ENCODE measurements around the gene CEPT1.

The CEPT1 gene

GRCh38 chr1:111147948-111148347 lies 7.9 kb downstream of the CEPT1 start:
- DNase-seq: no peak

GRCh38 chr1:111148376-111148881 lies 8.4 kb downstream of the CEPT1 start:
- no peak for DNase-seq

- DNase-seq: no peak
Measured at GRCh38 chr1:111151838-111152237, 11.8 kb downstream of the CEPT1 start.

GRCh38 chr1:111154021-111154999 lies 14.3 kb downstream of the CEPT1 start:
- DNase-seq: no peak

GRCh38 chr1:111157431-111157830 lies 17.4 kb downstream of the CEPT1 start:
- no peak for DNase-seq

- DNase-seq: no peak
Measured at GRCh38 chr1:111161843-111162487, 21.9 kb downstream of the CEPT1 start.

GRCh38 chr1:111162488-111162880 lies 22.5 kb downstream of the CEPT1 start:
- DNase-seq: no peak

GRCh38 chr1:111163363-111163762 lies 23.3 kb downstream of the CEPT1 start:
- no peak for DNase-seq

GRCh38 chr1:111164151-111164550 lies 24.1 kb downstream of the CEPT1 start:
- DNase-seq: no peak

GRCh38 chr1:111172463-111172862 lies 32.4 kb downstream of the CEPT1 start:
- no peak for DNase-seq

- DNase-seq: no peak
Measured at GRCh38 chr1:111174070-111174469, 34.0 kb downstream of the CEPT1 start.

GRCh38 chr1:111175349-111175748 lies 35.3 kb downstream of the CEPT1 start:
- DNase-seq: no peak

- no peak for DNase-seq
Measured at GRCh38 chr1:111176678-111177077, 36.7 kb downstream of the CEPT1 start.

GRCh38 chr1:111179968-111180533 lies 40.0 kb downstream of the CEPT1 start:
- DNase-seq: no peak

GRCh38 chr1:111182052-111182451 lies 42.0 kb downstream of the CEPT1 start:
- no peak for DNase-seq

- DNase-seq: no peak
Measured at GRCh38 chr1:111183308-111184069, 43.5 kb downstream of the CEPT1 start.

- no peak for DNase-seq
Measured at GRCh38 chr1:111184663-111185062, 44.6 kb downstream of the CEPT1 start.

- DNase-seq: no peak
Measured at GRCh38 chr1:111190931-111191451, 51.0 kb downstream of the CEPT1 start.

GRCh38 chr1:111191496-111191895 lies 51.5 kb downstream of the CEPT1 start:
- DNase-seq: no peak

GRCh38 chr1:111192074-111192473 lies 52.1 kb downstream of the CEPT1 start:
- DNase-seq: no peak

- DNase-seq: no peak
Measured at GRCh38 chr1:111192658-111193519, 52.9 kb downstream of the CEPT1 start.

Data from activated CD4-positive, alpha-beta T cell treated with anti-CD3 and anti-CD28 coated beads for 48 hours (primary cell).